GM19452 (cell line): ENCODE measurements around the gene PPP2R3B.
"Not testable (repeated sequence)": the region's sequence is repeated elsewhere in the genome, so short reads cannot be mapped to it uniquely, and the experiment has no call there.

Experiments
- ATAC-seq: cut with Tn5 transposase; IDR thresholded peaks from one replicate; pipeline ENCODE4 v1.9.1; 2021; ENCODE audit not compliant: unreplicated experiment

Gene PPP2R3B

DNA sequence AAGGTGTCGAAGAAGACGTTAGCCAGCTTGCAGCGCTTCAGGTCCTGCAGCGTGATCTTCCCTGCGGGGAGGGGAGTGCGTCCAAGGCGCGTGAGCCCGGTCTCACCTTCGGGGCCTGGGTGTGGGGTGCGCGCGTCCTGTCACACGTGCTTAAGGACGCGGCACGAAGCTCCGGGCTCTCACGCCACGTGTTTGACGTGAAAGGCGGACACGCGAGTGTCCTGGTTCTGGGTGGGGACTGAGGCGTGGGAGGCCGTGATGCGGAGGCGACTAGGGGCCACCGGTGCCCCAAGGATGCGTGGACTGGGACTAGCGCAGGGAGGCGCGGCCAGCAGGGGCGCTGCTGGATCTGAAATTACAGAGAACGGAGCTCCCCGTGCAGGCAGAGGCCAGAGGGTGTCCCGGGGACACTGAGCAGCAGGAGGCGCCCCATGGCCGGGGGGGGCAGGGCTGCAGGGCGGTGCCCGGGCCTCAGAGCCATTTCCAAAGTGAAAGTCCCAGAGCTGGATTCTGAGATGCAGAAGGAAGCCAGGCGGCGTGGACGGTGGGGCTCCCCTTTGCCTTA lies 47.8 kb downstream of the PPP2R3B start:
- no peak for ATAC-seq

DNA sequence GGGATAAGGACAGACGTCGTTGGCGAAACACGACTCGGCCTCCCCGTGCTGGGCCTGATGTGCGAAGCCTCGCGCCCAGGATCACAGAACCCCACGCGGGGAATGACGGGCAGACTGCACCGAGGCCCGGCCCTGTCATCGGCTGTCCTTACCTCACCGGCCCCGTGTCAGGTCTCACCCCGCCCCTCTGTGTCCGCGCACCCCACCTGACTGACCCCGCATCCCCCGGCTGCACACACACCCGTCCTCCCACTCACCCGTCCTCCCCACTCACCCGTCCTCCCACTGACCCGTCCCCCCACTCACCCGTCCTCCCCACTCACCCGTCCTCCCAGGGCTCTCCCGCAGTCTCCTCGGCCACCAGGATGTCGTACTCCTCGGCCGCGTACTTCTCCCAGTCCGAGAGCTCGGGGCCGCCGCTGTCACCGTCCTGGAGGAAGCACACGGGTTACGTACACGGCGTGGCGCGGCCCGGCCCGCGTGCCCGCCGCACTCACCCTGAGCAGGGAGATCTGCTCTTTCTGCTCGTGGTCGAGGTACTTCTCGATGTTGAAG lies 48.3 kb downstream of the PPP2R3B start:
- ATAC-seq = no peak

DNA sequence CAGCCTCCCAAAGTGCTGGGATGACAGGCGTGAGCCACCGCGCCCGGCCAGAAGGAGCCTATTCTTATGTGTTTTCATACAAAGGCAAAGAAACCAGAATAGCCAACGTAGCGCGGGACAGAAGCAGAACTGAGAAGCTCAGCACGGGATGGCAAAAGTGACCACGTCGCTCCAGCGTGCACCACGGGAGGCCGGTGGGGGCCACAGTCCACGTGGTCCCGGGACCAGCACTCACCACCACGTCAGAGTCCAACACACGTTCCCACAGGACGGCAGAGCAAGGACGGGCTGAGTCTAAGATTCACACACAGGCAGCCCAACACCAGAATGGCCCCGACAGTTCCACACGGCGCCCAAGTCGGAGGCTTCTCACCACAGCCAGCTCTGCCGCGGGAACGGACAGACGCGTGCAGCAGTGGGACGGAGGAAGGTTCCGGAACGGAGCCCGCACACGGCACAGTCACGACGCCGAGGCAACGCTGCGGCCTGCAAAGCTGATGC lies 49.3 kb downstream of the PPP2R3B start:
- ATAC-seq = no peak

- no peak for ATAC-seq
Observed at GRCh38 chrX:336227-336626, 50.5 kb downstream of the PPP2R3B start.

GRCh38 chrX:335758-336155 lies 51.0 kb downstream of the PPP2R3B start:
- ATAC-seq = no peak

DNA sequence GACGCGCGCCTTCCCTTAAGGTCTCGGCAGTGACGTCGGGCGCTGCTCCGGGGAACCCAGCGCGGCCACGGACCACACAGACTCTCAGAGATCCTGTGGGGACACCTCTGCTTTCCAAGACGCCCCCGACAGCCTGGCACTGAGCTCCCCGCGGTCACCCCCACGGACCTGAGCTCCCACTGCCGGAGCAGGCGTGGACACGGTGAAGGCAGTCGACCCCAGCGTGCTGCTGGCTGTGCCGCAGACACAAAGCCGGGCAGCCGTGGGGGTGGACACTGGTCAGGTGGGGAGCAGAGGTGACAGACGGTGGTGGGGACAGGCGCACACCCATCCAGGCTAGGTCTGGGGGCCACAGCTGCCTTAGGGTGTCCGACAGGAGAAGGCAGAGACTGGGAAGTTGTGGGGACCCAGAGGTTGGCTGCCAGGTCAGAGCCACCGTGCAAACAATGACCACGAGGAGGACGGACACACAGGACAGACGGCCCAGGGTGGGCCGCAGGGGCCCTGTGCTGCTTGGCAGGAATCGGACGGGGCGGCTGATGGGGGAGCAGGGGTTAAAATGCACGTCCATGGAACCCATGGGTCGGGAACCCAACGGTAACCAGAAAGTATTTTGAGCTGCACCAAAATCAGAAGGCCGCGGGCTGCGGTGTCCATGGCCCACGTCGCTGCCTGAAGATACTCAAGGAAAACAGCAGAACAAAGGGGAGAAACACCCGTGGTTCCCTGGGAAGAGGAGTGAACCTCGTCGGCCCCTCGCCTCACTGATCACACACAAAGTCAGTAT lies 51.5 kb downstream of the PPP2R3B start:
- no peak for ATAC-seq

DNA sequence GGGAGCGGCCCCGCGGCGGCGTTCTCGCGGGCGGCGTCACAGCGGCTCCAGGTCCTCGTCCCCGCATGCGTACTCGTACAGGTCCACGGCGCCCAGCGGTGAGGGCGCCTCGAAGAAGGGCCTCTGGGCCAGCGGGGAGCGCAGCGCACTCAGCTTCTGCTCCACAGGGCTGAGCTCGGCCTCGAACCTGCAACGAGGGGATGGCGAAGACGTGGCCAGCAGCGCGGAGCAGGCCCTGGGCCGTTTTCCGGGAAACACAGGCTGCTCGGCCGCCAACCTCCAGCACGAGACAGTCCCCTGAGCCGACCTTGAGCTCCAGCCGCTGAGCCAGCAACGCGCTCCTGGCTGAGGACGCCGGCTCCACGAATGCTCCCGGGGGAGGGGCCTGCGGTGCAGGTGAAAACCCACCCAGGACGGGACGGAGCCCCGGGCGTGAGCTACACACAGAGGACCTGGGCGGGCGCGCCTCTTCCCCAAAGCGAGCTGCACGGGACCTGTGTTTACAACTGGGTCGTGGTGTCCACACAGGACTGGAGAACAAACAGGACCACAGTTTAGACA lies 52.3 kb downstream of the PPP2R3B start:
- no peak for ATAC-seq

DNA sequence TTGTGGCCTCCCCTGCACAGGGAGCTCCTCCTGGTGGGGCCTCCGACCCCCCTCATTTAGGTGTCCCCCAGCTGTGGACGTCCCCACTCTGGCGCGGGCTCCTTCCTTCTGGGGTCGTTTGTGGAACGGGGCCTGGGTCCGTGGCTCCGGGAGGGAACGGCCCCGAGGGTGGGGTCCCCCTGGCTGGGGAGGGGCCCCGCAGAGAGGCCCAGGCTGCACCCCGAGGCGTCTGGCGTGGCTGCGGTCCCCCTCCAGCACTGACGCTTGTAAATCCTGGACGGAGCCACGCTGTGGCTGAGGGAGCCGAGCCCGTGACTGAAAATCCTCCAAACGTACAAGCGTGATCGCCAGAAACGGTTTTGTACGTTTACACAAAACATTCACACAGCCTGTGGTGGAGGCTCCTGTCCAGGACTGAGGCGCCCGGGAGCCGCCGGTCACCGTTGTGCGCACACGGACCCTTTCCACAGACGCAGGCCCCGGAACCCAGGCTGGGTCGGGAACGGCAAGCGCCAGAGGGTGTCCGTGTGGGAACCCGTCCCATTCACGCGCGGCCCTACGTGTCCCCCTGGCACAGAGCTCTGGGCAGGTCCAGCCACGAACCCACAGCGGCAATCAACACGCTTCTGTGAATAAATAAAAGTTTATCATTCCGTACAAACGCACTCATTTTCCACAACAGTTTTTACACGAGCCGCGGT lies 52.9 kb downstream of the PPP2R3B start:
- ATAC-seq = no peak

- ATAC-seq = no peak
Observed at GRCh38 chrX:332916-333610, 53.6 kb downstream of the PPP2R3B start.

- no peak for ATAC-seq
Observed at GRCh38 chrX:332496-332860, 54.2 kb downstream of the PPP2R3B start.

DNA sequence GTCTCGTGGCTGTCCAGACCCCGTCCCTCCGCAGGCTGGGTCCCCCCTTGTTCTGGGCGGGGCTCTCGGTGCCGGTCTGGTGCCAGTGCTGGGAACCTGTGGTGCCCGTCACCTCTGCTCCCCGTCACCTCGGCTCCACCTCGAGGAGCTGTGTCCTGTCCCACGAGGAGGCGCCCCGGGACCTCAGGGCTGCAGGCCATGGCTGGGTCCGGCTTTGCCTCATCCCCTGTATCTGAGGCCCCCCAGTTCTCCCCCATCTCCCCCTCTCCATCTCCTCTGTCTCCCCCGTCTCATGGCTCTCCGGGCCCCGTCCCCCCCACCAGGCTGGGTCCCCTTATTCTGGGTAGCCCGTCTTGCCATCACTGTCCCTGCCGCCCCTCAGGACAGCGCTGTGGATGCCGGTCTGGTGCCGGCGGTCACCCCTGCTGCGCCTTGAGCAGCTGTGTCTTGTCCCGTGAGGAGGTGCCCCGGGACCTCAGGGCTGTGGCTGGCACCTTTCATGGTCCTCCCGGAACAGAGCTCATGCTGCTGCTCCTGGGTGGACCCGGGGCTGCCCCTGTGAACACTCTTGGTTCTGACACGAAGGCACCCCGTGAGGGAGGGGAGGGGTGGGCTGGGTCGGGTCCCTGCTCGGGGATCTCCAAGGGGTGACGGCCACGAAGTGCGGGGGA lies 54.7 kb downstream of the PPP2R3B start:
- no peak for ATAC-seq

- no peak for ATAC-seq
Observed at GRCh38 chrX:331151-331824, 55.4 kb downstream of the PPP2R3B start.

- ATAC-seq = no peak
Observed at GRCh38 chrX:330726-331150, 56.0 kb downstream of the PPP2R3B start.

GRCh38 chrX:330141-330725 lies 56.5 kb downstream of the PPP2R3B start:
- not testable (repeated sequence) for ATAC-seq

DNA sequence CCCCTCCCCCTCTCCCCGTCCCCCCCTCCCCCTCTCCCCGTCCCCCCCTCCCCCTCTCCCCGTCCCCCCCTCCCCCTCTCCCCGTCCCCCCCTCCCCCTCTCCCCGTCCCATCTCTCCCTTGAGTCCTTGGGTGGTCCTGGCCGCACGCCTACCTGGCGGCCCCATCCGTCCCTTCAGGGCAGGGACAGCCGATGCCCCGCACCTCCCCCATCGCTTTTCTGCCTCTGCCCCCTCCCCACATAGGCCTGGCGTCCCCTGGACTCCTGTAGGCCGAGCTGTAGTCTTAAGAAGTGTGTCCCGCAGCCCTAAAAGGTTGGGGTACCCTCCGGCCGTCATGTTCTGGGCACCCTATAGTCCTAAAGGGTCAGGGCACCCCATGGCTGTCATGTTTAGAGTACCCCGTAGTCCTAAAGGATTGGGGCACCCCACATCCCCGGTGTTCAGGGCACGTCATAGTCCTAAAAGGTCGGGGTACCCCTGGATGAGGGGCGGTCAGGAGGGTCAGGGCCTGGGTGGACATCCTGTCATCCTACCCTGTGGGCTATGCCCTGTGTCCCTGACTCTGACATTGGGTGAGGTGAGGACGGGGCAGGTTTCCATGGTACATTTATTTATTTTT lies 57.3 kb downstream of the PPP2R3B start:
- no peak for ATAC-seq

- ATAC-seq = no peak
Observed at GRCh38 chrX:327660-328126, 59.0 kb downstream of the PPP2R3B start.

DNA sequence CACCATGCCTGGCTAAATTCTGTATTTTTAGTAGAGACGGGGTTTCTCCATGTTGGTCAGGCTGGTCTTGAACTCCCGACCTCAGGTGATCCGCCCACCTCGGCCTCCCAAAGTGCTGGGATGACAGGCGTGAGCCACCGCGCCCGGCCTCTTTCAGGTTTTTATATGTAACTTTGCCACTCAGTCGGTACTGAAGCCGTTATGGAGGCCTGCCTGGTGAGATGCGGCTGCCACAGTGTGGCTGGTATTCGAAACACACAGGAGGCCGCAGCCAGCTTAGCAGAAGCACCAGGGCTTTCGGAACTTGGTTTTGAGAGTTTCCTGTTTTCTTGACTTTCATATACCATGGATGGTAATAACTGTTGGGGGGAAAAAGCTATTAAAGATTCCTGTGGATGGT lies 62.0 kb downstream of the PPP2R3B start:
- not testable (repeated sequence) for ATAC-seq

- ATAC-seq = no peak
Observed at GRCh38 chrX:323721-324628, 62.7 kb downstream of the PPP2R3B start.
